ENCODE results near the gene GNG13.

The GNG13 gene

DNA sequence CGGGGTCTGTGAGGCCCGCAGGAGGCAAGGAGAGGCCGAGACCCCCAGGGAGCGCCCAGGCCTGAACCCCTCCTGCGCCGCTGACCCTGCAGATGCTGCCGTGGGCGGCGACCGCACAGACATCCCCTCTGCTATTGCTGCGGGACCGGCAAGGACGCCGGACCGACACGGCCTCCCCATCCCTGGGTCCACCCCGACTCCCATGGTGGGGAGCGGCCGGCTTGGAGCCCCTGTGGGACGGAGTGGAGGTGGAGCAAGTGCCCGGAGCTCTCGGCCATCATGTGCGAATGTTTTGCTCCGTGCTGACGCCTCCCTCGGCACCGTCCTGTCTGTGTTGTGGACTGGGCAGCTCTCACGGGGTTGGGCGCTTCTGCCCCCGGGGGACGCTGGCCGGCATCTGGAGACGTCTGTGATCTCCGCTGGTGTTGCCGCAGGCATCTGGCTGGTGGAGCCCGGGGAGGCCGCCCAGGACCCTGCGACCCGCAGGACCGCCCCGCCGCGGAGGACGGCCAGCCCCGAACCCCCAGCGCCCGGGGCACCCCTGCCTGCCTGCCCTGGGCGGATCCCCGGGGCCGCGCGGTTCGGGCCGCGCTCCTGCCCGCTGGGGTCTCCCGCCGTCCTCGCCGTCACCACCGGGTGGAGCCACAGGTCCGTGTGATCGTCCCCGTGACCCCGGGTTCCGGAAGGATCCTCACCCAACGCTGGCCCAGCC, 12.8 kb upstream of the GNG13 start:
- DNase-seq, result peak; percentile 28 to 65 (median 63)

DNA sequence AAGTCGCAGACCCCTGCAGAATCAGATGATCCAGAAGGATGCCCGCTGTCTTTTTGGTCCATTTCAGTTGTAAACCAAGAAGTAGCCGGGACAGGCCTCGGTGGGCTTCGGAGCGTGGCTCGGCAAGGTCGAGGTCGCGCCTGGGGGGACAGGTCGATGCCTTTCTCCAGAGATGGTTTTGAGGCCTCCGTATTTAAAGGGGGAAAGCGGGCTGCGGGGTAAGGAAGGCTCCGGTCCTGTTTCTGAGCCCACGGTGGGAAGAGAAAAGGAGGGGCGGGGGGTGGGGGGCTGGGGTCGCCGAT, 7.5 kb upstream of the GNG13 start:
- no peak for DNase-seq

DNA sequence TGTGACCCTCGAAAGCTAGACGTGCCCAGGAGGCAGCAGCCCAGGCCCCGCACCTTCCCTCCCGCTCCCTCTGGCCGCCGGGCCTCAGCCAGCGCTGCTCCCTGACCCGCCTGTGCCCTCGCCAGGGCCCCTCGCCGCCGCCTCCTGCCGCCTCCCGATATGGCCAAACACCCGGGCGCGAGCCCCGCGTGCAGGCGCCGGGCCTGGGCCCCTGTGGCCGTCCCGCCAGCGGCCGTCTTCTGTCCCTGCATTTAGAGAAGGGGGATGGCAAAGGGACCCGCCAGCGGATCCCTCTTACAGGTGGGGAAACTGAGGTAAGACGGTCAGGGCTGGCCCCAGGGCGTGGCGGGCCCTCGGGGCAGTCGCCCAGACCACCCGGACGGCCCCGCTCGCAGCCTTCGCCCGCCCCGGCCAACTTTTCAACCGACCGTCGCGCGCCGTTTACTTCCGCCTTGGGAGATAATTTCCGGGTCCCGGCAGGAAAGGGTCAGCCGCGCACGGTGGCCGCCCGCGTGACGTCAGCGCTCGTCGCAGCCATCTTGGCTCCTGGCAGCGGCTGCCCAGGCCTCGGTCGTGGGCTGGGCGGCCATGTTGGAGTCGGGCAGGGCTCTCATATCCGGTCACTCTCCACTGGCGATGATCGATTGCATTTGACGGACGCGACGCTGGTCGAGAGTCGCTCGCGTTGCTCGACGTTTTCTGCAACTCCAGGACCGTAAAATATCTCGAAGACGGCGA, 7.0 kb upstream of the GNG13 start:
- DNase-seq, result peak; percentile 89 to 96 (median 96)

GRCh38 chr16:805474-805873, 4.9 kb upstream of the GNG13 start:
- DNase-seq, result no peak

DNA sequence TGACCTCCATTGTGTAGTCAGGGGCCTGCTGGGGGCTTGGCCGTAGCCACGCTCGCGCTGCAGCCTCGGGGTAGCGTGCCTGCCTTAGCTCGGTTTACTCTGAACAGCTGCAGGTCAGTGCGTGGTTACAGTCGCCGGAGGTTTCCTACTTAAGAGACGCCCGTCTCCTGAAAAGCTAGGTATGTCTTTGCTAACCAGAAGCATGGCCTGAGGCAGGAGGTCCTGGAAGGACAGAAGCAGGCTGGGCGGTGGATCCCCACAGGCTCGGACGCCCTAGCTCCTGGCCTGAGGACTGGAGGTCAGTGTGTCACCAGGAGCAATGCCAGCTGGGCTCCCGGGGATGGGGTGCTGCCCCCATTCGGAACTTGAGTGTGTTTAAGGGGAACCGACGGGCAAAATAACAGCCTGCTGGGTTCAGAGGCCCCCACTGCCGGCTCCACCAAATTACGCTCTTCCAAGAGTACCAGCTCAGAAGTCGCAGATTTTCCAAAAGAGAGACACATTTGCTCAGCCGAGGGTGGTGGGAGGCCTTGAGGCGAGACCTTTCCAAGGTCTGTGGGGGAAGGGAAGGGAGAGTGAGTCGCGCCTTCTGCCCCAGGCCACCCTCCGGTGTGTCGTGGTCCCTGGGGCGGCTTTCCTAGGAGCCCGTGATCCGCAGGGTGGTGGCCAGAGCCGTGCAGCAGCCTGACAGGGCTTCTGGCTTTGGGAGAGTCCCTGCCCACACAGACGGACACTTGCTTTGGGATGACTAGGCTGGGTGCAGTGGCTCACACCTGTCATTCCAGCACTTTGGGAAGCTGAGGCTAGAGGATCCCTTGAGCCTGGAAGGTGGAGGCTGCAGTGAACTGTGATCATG, 3.9 kb upstream of the GNG13 start:
- DNase-seq, result no peak

GRCh38 chr16:803754-804080, 3.2 kb upstream of the GNG13 start:
- no peak for DNase-seq

- DNase-seq, result no peak
Measured at GRCh38 chr16:802914-803753, 2.6 kb upstream of the GNG13 start.

DNA sequence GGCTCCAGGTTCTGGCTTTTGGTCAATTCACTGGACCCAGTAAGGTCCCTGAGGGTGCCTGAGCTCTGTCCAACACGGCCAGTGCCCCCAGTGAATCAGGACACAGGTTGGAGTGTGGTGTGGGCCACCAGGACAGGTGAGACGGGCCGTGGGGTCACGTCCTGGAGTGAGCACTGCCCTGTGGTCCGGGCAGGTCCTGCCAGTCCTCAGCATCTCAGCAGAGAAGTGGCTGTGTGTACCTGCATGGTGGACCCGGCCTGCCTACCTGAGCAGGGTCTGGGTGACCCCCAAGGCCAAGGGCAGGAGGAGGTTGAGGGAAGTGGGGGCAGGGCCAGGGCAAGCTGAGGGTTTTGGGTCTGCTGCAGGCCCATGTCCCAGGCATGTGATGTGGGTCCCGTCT, 1.9 kb upstream of the GNG13 start:
- no peak for DNase-seq

DNA sequence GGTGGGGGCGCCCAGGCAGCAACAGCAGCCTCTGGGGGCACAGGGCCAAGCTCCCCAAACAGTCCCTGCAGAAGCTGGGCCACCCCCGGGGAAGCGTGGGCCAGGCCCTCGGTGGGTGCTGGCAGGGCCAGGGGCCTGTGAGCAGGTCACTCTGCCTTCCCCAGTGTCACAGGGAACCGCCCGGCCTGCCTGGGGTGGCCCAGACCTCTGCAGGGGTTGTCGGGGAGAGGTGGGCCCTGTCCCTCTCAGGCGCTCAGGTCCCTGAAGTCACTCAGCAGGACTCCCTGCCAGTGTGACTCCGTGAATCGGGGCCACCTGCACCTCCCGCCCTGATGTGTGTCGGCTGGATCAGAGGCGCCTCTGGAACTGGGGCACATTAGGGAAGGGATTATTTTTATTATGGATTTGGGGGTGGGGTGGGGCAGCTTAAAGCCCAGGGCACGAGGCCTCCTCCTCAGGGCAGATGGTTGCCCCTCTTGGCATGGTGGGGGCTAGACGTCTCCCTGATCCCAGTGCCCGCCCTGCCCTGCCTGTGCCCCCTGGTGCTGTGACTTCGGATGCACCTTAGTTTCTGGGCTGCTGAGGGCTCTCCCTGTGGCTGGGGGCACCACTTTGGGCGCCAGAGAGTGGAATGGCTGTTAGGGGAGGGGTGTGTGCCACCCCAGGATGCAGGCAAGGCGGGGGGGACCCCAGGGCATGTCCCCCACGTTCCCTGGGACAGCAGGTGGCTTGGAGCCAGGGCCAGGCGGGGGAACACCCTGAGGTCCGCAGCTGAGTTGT, 1.2 kb upstream of the GNG13 start:
- DNase-seq, result peak in 1 of 3 experiments; percentile 30

GRCh38 chr16:800834-801511, 439 bp upstream of the GNG13 start:
- DNase-seq, result peak in 1 of 3 experiments; percentile 34

GRCh38 chr16:799111-799947, 1.2 kb downstream of the GNG13 start:
- DNase-seq, result no peak

DNA sequence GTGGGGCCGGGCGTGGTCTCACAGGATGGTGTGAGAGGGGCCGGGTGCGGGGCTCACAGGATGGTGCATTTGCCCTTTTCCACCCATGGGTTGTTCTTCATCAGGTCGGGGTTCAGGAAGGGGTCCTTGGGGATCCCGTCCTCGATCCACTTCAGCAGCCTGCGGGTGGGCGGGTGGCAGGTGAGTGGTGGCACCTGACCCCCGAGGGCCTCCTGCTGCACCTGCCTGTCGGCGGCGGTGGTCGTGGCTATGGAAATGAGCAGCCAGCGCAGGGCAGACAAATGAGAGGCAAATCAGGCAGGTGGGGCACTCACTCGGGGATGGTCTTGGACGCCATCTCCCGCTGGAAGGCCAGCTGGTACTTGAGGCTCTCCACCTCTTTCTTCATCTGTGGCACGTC, 1.9 kb downstream of the GNG13 start:
- DNase-seq, result no peak

DNA sequence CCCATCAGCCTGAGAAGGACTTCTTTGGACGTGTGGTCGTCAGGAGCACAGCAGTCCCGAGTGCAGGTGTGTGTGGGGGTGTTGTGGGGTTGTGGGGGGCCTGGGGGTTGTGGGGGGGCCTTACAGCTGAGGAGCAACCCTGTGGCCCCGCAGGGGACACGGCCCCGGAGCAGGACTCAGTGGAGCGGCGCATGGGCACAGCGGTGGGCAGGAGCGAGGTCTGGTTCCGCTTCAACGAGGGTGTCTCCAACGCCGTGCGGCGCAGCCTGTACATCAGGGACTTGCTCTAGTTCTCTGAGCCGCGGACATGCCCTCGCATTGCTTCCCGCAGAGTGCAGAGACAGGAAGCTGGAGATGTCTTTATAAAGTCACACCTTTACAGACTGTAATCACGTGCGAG, 2.8 kb downstream of the GNG13 start:
- no peak for DNase-seq

DNA sequence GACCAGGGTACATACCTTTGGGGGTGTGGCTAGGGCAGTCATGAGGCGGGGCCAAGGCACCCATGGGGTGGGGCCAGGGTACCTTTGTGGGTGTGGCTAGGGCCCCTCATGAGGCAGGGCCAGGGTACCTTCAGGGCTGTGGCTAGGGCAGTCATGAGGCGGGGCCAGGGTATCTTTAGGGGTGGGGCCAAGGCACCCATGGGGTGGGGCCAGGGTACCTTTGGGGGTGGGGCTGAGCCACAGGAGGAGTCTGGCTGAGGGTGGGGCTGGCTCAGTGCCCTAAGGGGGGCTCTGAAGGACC, 3.5 kb downstream of the GNG13 start:
- no peak for DNase-seq

GRCh38 chr16:796296-797119, 4.0 kb downstream of the GNG13 start:
- no peak for DNase-seq

DNA sequence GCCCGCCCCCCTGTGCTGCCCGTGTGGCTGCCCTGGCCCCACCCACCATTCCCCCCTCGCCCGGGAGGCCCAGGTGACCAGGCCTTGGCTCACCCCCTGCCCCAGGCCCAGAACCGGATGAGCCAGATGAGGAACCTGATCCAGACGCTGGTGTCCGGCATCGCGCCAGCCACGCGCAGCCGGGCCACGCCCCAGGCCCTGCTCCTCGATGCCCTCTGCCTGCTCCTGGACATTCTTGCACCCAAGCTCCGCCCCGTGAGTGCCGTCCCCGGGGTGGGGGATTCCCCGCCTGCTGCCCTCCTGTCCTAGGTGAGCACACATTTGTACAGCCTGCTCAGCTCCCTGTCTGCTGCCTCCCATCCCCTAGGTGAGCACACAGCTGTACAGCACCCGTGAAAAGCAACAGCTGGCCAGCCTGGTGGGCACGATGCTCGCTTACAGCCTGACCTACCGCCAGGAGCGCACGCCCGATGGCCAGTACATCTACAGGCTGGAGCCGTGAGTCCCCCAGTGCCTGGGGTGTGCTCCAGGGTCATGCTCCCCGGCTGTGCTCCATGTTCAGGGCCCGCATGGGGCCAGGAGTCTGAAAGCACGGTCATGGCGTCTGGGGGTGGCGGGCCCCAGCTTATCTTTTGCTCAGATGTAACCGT, 4.8 kb downstream of the GNG13 start:
- DNase-seq, result no peak

GRCh38 chr16:794853-795466, 5.6 kb downstream of the GNG13 start:
- no peak for DNase-seq

DNA sequence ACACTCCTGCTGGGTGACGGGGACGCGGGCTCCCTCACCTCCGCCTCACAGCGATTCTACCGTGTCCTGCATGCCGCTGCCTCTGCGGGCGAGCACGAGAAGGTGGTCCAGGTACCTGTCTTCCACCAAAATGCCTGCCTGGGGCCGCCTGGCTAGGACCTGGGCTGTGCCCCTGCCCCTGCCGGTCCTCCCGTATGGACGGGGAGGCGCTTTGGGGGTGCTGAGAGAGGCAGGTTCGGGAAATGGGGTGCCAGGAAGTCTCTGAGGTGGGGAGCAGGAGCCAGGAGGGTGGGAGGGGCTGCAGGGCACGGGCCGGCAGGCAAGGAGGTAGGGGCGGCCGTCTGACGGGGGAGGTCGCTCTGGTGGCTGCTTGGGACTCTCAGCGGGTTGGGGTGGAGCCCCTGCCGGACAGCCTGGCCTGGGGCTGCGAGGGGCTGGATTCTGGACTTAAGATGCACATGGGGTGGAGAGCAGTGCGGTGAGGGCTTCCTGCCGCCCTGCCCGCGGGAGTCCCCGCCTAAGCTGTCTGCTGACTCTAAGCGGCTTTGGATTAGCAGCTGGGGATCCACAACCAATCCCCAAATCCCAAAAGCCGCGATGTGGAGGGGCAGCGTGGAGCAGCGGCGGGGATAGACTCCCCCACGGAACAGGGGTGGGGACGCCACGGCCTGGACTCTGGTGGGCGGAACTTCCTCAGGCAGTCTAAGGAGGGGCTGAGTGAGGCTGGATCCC, 6.3 kb downstream of the GNG13 start:
- no peak for DNase-seq
